ENCODE data around the gene SYT10.
"Not testable (repeated sequence)": the region's sequence is repeated elsewhere in the genome, so short reads cannot be mapped to it uniquely, and the experiment has no call there.

Gene SYT10, protein sequence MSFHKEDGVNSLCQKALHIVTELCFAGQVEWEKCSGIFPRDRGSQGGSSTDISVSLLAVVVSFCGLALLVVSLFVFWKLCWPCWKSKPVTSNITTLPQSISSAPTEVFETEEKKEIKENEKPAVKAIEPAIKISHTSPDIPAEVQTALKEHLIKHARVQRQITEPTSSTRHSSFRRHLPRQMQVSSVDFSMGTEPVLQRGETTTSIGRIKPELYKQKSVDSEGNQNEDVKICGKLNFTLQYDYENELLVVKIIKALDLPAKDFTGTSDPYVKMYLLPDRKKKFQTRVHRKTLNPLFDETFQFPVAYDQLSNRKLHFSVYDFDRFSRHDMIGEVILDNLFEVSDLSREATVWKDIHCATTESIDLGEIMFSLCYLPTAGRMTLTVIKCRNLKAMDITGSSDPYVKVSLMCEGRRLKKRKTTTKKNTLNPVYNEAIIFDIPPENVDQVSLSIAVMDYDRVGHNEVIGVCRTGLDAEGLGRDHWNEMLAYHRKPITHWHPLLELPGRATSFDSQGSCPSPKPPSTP

GRCh38 chr12:33439587-33440011 is at the start of gene SYT10:
Gene SYT10, minus strand, starts transcription at chr12:33439819. Its CDS starts 297 bp downstream, at chr12:33439522.
- DNase-seq (ENCODE audit: extremely low spot score, insufficient read length, low read depth) (no peak), FAIRE-seq (no peak)

DNA sequence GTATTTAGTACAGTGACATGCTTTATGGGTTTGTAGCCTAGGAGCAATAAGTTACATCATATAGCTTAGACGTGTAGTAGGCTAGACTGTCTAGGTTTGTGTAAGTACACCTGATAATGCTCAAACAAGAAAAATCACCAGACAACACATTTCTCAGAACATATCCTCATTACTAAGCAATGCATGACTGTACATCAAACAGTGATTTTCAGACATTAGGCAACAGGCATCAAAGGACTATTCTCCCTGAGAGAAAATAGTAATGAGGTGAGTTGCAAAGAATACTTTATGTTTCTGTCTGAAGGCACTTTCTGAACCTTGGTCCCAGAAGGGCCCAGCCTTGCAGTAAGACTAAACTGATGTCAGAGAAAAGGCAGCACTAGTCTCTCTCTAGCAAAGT is 48.4 kb upstream of the SYT10 start:
- DNase-seq (ENCODE audit: extremely low spot score, insufficient read length, low read depth) (no peak), FAIRE-seq (no peak)

DNA sequence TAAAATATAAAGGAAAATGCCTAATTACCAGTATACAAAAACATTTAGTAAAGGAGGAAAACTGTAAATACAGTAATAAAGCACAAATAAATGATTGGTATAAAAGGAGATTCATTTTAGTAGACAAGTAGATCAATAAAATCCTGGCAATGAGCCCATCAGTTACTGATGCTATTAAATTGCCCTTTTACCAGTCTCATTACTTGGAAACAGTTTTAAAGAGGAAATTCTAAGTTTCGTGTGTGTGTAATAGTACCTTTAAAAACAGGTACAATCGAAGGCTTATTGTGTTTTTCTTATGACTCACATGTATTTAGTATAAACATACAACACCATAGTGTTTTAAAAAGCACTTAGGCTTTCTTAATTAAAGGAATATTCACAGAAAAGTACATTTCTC is 46.4 kb upstream of the SYT10 start:
- DNase-seq (ENCODE audit: extremely low spot score, insufficient read length, low read depth), result no peak
- no peak for FAIRE-seq

- DNase-seq (ENCODE audit: extremely low spot score, insufficient read length, low read depth) (no peak), FAIRE-seq (no peak)
These were observed 44.5 kb upstream of the SYT10 start for GRCh38 chr12:33484161-33484560.

GRCh38 chr12:33480366-33480765 is 40.7 kb upstream of the SYT10 start:
- DNase-seq (ENCODE audit: extremely low spot score, insufficient read length, low read depth) (no peak), FAIRE-seq (no peak)

- FAIRE-seq, result no peak
These were observed 36.4 kb upstream of the SYT10 start for GRCh38 chr12:33476058-33476457.

DNA sequence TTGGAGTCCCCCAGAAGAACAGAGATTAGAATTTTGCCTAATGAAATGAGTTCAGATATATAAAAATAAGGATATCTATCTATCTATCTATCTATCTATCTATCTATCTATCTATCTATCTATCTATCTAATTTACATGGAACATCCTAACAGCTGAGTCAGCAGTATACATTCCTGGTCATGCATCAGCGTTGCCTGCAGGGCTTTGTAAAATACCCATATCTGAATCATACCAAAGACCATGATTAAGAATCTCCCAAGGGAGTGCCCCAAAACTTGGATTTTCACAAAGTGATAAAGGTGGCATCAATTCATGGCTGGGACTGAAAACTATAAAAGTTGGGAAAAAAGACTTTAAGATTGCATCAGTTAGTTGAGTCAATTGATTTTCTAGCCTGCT is 32.7 kb upstream of the SYT10 start:
- FAIRE-seq (no peak), DNase-seq (ENCODE audit: extremely low spot score, insufficient read length, low read depth) (no peak)

More at GRCh38 chr12:33476058-33476457, 36.4 kb upstream of the SYT10 start:
- no peak for DNase-seq (ENCODE audit: extremely low spot score, insufficient read length, low read depth)

DNA sequence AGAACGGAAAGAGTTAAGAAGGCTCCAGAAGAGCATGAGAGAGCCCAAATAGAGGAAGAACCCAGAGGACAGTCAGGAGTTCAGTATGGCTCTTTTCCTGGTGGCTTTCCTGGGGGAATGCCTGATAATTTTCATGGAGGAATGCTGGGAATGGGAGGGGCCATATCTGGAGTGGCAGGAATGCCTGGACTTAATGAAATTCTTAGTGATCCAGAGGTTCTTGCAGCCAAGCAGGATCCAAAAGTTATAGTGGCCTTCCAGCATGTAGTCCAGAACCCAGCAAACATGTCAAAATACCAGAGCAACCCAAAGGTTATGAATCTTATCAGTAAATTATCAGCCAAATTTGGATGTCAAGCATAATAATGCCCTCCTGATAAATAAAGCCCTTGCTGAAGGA is 15.5 kb upstream of the SYT10 start:
- DNase-seq (ENCODE audit: extremely low spot score, insufficient read length, low read depth), result no peak
- FAIRE-seq, result no peak

- no peak for DNase-seq (ENCODE audit: extremely low spot score, insufficient read length, low read depth)
- no peak for FAIRE-seq
These were observed 10.9 kb upstream of the SYT10 start for GRCh38 chr12:33450480-33450879.

- FAIRE-seq (no peak), DNase-seq (ENCODE audit: extremely low spot score, insufficient read length, low read depth) (no peak)
These were observed 858 bp upstream of the SYT10 start for GRCh38 chr12:33440477-33440876.

GRCh38 chr12:33438851-33439586 is 600 bp downstream of the SYT10 start:
- DNase-seq (ENCODE audit: extremely low spot score, insufficient read length, low read depth), result no peak
- no peak for FAIRE-seq

DNA sequence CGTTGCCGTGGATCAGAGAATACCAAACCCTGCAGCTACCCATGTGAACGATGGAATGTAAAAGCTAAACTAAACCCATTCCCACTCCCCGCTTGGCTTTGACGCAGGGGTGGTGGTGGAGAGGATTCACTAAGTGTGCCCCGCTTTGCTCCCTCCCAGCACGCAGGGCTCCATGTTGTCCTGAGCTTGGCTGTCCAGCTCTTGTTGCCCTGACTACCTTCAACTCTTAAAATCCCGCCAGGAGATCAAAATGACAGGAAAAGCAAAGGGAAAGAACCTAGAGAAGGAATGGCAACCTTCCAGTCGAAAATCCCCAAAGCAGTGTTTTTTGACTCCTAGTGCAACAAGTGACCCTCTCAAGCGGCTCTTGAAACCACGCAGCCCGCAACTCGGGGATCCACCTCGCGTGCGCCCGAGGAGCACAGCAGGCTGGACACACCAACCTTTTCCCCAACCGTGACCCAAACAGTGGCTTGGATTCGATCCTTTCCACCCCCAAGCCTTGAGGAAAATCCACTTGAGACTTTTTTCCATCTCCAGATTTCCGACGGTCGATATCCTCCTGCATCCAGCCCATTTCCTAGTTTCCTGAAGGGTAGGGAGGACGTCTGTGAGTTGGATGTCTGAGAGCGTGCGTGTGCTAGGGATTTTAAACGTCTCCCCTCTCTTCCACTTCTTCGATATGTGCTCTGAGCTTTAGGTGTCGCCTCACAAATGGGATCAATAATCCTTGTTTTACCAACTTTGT is 1.4 kb downstream of the SYT10 start:
- FAIRE-seq (no peak), DNase-seq (ENCODE audit: extremely low spot score, insufficient read length, low read depth) (no peak)

DNA sequence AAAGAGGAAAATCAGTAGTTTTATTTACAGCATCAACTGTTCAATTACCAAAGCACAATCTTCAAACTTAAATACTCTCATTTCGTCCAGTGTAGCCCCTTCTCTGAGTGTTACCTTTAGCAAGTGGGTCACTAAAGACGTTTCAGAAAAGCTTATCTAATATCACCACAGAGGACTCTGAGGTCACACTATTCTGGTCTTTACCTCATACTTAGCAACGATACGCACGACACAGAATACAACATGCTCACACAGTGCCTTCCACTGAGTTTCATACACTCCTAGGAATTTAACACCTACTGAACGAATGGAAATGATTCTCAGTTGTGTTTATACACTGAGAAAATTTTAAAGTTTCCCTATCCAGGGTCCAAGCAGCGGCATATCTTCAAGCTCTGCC is 2.0 kb downstream of the SYT10 start:
- FAIRE-seq, result no peak

DNA sequence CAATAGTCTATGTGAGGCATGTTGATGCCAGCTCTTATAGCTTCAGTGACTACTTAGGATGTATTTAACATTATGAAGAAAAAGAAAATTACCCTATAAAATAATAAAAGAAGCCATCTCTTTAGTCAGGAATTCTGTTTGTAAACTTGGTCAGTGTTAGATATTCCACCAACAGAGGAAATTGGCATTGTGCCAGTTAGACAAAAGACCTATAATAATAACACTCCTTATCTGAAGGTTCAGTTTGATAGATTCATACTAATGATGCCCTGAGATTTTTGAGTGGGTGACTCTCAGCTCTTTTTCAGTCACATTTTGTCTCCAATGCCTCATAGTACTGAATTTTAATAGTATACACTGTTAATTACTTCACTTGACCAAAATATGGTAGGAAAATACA is 6.6 kb downstream of the SYT10 start:
- FAIRE-seq (no peak), DNase-seq (ENCODE audit: extremely low spot score, insufficient read length, low read depth) (no peak)

More for the DNA sequence above, 2.0 kb downstream of the SYT10 start:
- no peak for DNase-seq (ENCODE audit: extremely low spot score, insufficient read length, low read depth)

- FAIRE-seq (no peak), DNase-seq (ENCODE audit: extremely low spot score, insufficient read length, low read depth) (no peak)
These were observed 8.0 kb downstream of the SYT10 start for GRCh38 chr12:33431648-33432047.

DNA sequence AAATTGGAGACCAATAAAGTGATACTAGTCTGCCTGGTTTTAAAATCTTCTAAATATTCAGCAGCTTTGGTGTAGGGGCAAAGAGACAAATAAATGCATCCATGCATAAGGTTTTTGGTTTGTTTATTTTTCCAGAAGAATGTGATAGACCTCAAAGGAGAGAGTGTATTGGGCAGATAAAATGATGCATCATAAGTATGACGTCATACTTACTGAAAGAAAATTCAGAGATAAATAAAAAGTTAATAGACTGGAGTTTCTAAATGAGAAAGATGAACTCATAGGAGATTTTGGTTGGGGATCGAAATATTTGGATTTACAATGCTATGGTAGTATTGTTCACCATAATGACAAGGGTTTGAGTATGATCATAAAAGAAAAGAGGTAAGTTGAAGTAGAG is 10.2 kb downstream of the SYT10 start:
- FAIRE-seq (no peak), DNase-seq (ENCODE audit: extremely low spot score, insufficient read length, low read depth) (no peak)

GRCh38 chr12:33427071-33427470 is 12.5 kb downstream of the SYT10 start:
- DNase-seq (ENCODE audit: extremely low spot score, insufficient read length, low read depth) (no peak), FAIRE-seq (no peak)

- DNase-seq (ENCODE audit: extremely low spot score, insufficient read length, low read depth), result no peak
- FAIRE-seq, result no peak
These were observed 15.9 kb downstream of the SYT10 start for GRCh38 chr12:33423706-33424105.

GRCh38 chr12:33412410-33412809 is 27.2 kb downstream of the SYT10 start:
- not testable (repeated sequence) for DNase-seq (ENCODE audit: extremely low spot score, insufficient read length, low read depth); FAIRE-seq

GRCh38 chr12:33383503-33383902 is 56.1 kb downstream of the SYT10 start:
- no peak for FAIRE-seq
- DNase-seq (ENCODE audit: extremely low spot score, insufficient read length, low read depth), result no peak
